Measurements from ENCODE around the gene PLCG2.
"Not testable (repeated sequence)": the region's sequence is repeated elsewhere in the genome, so short reads cannot be mapped to it uniquely, and the experiment has no call there.

The PLCG2 gene

GRCh38 chr16:81848306-81848853 lies 69.3 kb downstream of the PLCG2 start:
- ATAC-seq = no peak

GRCh38 chr16:81850197-81850944 lies 71.3 kb downstream of the PLCG2 start:
- ATAC-seq = no peak

GRCh38 chr16:81852347-81852746 lies 73.3 kb downstream of the PLCG2 start:
- ATAC-seq = no peak

GRCh38 chr16:81855552-81856153 lies 76.6 kb downstream of the PLCG2 start:
- no peak for ATAC-seq

GRCh38 chr16:81860287-81861266 lies 81.5 kb downstream of the PLCG2 start:
- ATAC-seq = no peak

- ATAC-seq = no peak
Observed at GRCh38 chr16:81861503-81861902, 82.4 kb downstream of the PLCG2 start.

- ATAC-seq = no peak
Observed at GRCh38 chr16:81861915-81862314, 82.8 kb downstream of the PLCG2 start.

GRCh38 chr16:81863630-81864352 lies 84.7 kb downstream of the PLCG2 start:
- ATAC-seq = no peak

GRCh38 chr16:81864646-81865382 lies 85.7 kb downstream of the PLCG2 start:
- no peak for ATAC-seq

- peak in 1 of 2 donors; percentile 41 for ATAC-seq
Observed at GRCh38 chr16:81866820-81867440, 87.8 kb downstream of the PLCG2 start.

GRCh38 chr16:81868057-81868748 lies 89.1 kb downstream of the PLCG2 start:
- no peak for ATAC-seq

GRCh38 chr16:81869326-81869725 lies 90.2 kb downstream of the PLCG2 start:
- no peak for ATAC-seq

GRCh38 chr16:81873206-81873605 lies 94.1 kb downstream of the PLCG2 start:
- ATAC-seq = no peak

GRCh38 chr16:81873843-81874752 lies 95.0 kb downstream of the PLCG2 start:
- ATAC-seq = peak in 1 of 2 donors; percentile 43

- no peak for ATAC-seq
Observed at GRCh38 chr16:81875461-81875860, 96.4 kb downstream of the PLCG2 start.

- ATAC-seq = no peak
Observed at GRCh38 chr16:81876273-81876900, 97.3 kb downstream of the PLCG2 start.

- not testable (repeated sequence) for ATAC-seq
Observed at GRCh38 chr16:81877490-81877889, 98.4 kb downstream of the PLCG2 start.

- no peak for ATAC-seq
Observed at GRCh38 chr16:81878529-81878928, 99.4 kb downstream of the PLCG2 start.

- no peak for ATAC-seq
Observed at GRCh38 chr16:81879625-81880024, 100.5 kb downstream of the PLCG2 start.
